Measurements from ENCODE around the gene LLGL2. TPM values are rescaled to one million over a fixed set of nuclear protein-coding genes. Genes with fewer than 3 reads are reported as not detected.

Gene LLGL2
- total RNA-seq, 4 donors from 2014 or later = 221 to 563 (median 300) TPM

GRCh38 chr17:75525806-75526554 lies 483 bp downstream of the LLGL2 start:
- H3K9me3 ChIP-seq = no peaks in the 10 kb centered on the region
- H3K36me3 ChIP-seq = peaks cover 0 to 20% (median 0%) of the 10 kb centered on the region in 3 donors
- H3K27me3 ChIP-seq = no peaks in the 10 kb centered on the region
- TF ChIP-seq CTCF (IDR thresholded peaks at IDR 0.05) = no peak
- no peak for TF ChIP-seq POLR2A (IDR thresholded peaks at IDR 0.05)
- H3K4me3 ChIP-seq = peak overlapping the region; percentile 72 to 94 (median 88)
- peaks cover 0 to 35% (median 8%) of the 10 kb centered on the region in 4 donors for H3K4me1 ChIP-seq
- DNase-seq = peak in 2 of 3 donors; percentile 65 to 78
- H3K27ac ChIP-seq = peak overlapping the region; percentile 85 to 98 (median 91)

GRCh38 chr17:75526555-75527270 lies 1.2 kb downstream of the LLGL2 start:
- H3K27me3 ChIP-seq = no peaks in the 10 kb centered on the region
- H3K4me3 ChIP-seq = peak overlapping the region; percentile 72 to 94 (median 88)
- H3K4me1 ChIP-seq = peaks cover 0 to 42% (median 8%) of the 10 kb centered on the region in 4 donors
- H3K27ac ChIP-seq = peak overlapping the region in 3 of 4 donors; percentile 85 to 98 (median 94)
- peak in 2 of 3 donors; percentile 76 to 81 for DNase-seq
- TF ChIP-seq POLR2A (IDR thresholded peaks at IDR 0.05) (peak; percentile 59 to 79), CTCF (IDR thresholded peaks at IDR 0.05) (no peak)
- peaks cover 0 to 12% (median 0%) of the 10 kb centered on the region in 3 donors for H3K36me3 ChIP-seq
- H3K9me3 ChIP-seq = no peaks in the 10 kb centered on the region

- H3K4me1 ChIP-seq = peaks cover 4 to 67% (median 14%) of the 10 kb centered on the region in 4 donors
- no peak for DNase-seq
- H3K27ac ChIP-seq = peak overlapping the region in 3 of 4 donors; percentile 13 to 87 (median 84)
- peaks cover 0 to 14% (median 0%) of the 10 kb centered on the region in 3 donors for H3K36me3 ChIP-seq
- no peak overlapping the region for H3K4me3 ChIP-seq
- no peaks in the 10 kb centered on the region for H3K27me3 ChIP-seq
- TF ChIP-seq CTCF (IDR thresholded peaks at IDR 0.05) (no peak), POLR2A (IDR thresholded peaks at IDR 0.05) (no peak)
- no peaks in the 10 kb centered on the region for H3K9me3 ChIP-seq
These were observed 5.6 kb downstream of the LLGL2 start for GRCh38 chr17:75530837-75531720.

- no peak for DNase-seq
- Histone ChIP-seq H3K4me3 (no peak overlapping the region), H3K9me3 (no peaks in the 10 kb centered on the region), H3K4me1 (peaks cover 4 to 61% (median 11%) of the 10 kb centered on the region in 4 donors), H3K27me3 (no peaks in the 10 kb centered on the region), H3K27ac (peak overlapping the region in 3 of 4 donors; percentile 13 to 87 (median 84)), H3K36me3 (peaks cover 0 to 14% (median 0%) of the 10 kb centered on the region in 3 donors)
- TF ChIP-seq CTCF (IDR thresholded peaks at IDR 0.05) (no peak), POLR2A (IDR thresholded peaks at IDR 0.05) (no peak)
These were observed 6.2 kb downstream of the LLGL2 start for GRCh38 chr17:75531721-75532072.

GRCh38 chr17:75535119-75535537 lies 9.6 kb downstream of the LLGL2 start:
- peaks cover 4 to 72% (median 10%) of the 10 kb centered on the region in 4 donors for H3K4me1 ChIP-seq
- no peaks in the 10 kb centered on the region for H3K9me3 ChIP-seq
- no peaks in the 10 kb centered on the region for H3K27me3 ChIP-seq
- peak in 1 of 2 donors; percentile 16 for TF ChIP-seq POLR2A (IDR thresholded peaks at IDR 0.05)
- TF ChIP-seq CTCF (IDR thresholded peaks at IDR 0.05) = no peak
- H3K27ac ChIP-seq = peak overlapping the region; percentile 20 to 79 (median 59)
- peaks cover 0 to 14% (median 0%) of the 10 kb centered on the region in 3 donors for H3K36me3 ChIP-seq
- DNase-seq = peak; percentile 65 to 84 (median 82)
- no peak overlapping the region for H3K4me3 ChIP-seq
